ENCODE data around the gene RAD23B.
"Not testable (repeated sequence)": the region's sequence is repeated elsewhere in the genome, so short reads cannot be mapped to it uniquely, and the experiment has no call there.

Gene RAD23B

DNA sequence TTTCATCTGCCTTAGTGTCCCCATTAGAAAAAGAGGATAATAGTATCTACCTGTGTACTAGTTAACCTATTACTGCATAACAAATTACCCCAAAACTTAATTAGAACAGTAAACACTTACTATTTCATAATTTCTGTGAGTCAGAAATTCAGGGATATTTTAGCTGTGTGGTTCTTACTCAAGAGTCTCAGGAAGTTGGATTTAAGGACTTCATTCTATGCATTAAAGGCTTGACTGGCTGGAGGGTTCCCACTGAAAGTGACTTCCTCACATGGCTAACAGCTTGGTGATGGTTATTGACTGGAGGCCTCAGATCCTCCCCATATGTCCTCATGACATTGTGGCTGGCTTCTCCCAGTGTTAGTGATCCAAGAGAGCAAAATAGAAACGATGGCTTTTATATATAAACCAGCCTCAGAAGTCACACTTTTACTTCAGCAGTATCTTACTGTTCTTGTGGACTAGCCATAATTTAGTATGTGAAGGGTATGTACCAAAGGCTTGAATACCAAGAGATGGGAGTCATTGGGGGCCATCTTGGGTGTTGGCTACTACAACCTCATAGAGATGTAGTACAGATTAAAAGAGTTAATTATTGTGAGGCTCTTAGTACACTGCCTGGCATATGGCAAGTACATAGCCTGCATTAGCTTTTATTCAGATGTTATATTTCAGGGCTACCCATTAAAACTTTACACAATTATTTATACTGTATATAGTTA lies 9.9 kb downstream of the RAD23B start:
- TF ChIP-seq, protein P1, sequence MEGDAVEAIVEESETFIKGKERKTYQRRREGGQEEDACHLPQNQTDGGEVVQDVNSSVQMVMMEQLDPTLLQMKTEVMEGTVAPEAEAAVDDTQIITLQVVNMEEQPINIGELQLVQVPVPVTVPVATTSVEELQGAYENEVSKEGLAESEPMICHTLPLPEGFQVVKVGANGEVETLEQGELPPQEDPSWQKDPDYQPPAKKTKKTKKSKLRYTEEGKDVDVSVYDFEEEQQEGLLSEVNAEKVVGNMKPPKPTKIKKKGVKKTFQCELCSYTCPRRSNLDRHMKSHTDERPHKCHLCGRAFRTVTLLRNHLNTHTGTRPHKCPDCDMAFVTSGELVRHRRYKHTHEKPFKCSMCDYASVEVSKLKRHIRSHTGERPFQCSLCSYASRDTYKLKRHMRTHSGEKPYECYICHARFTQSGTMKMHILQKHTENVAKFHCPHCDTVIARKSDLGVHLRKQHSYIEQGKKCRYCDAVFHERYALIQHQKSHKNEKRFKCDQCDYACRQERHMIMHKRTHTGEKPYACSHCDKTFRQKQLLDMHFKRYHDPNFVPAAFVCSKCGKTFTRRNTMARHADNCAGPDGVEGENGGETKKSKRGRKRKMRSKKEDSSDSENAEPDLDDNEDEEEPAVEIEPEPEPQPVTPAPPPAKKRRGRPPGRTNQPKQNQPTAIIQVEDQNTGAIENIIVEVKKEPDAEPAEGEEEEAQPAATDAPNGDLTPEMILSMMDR (conservative IDR thresholded peaks at IDR 0.05; ENCODE audit: low read depth, low read length), result no peak
- DNase-seq (ENCODE audit: low read depth), result no peak
- no peak overlapping the region for H3K4me3 ChIP-seq (ENCODE audit: low read length)

- TF ChIP-seq, protein P1 (conservative IDR thresholded peaks at IDR 0.05; ENCODE audit: low read depth, low read length), result no peak
These were observed 10.5 kb downstream of the RAD23B start for GRCh38 chr9:107293543-107294085.

DNA sequence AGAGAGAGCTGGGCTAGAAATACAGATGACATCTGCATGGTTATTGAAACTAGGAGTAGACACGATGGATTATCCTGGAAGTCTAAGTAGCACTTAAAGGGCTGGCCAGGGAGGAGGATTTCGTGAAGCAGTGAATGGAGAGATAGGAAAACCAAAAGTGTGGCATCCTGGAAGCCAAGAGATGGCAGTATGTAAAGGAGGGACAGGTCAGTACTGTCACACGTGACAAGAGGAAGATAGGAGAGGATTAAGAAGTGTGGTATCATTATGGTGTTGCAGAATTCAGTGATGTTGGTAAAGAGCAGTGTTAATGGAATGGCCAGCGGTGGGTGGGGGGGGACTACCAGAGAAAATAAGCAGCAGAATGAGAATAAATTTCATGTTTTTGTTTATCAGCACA lies 11.7 kb downstream of the RAD23B start:
- TF ChIP-seq, protein P1 (conservative IDR thresholded peaks at IDR 0.05; ENCODE audit: low read depth, low read length), result no peak

More at GRCh38 chr9:107293543-107294085, 10.5 kb downstream of the RAD23B start:
- DNase-seq (ENCODE audit: low read depth), result no peak
- no peak overlapping the region for H3K4me3 ChIP-seq (ENCODE audit: low read length)

DNA sequence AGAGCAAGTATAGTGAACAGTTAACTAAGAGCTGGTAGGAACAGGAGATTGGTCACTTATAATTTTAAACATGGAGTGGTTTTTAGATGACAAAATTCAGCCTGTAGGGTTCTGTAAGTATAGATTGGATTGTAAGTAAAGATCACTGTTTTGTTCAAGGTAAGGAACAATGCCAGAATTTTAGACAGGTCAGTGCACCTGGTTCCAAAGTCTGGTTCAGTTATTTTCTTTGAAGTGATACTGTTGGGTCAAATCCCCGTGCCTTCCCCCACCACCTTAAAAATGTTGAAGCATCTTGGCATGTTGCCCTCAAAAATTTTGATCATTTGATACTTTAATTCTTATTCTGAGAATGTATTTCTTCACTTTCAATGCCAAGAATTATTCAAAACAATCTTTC lies 12.9 kb downstream of the RAD23B start:
- H3K4me3 ChIP-seq (ENCODE audit: low read length), result no peak overlapping the region
- DNase-seq (ENCODE audit: low read depth), result no peak
- TF ChIP-seq, protein P1 (conservative IDR thresholded peaks at IDR 0.05; ENCODE audit: low read depth, low read length), result no peak

More for the DNA sequence above, 11.7 kb downstream of the RAD23B start:
- DNase-seq (ENCODE audit: low read depth), result no peak
- no peak overlapping the region for H3K4me3 ChIP-seq (ENCODE audit: low read length)

DNA sequence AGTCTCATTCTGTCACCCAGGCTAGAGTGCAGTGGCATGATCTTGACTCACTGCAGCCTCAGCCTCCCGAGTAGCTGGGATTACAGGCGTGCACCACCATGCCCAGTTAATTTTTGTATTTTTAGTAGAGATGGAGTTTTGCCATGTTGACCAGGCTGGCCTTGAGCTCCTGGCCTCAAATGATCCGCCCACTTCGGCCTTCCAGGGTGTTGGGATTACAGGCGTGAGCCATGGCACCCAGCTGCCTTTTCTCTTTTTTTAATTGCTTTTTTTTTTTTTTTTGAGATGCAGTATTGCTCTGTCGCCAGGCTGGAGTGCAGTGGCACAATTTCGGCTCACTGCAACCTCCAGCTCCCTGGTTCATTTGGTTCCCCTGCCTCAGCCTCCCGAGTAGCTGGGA lies 13.5 kb downstream of the RAD23B start:
- not testable (repeated sequence) for H3K4me3 ChIP-seq (ENCODE audit: low read length); DNase-seq (ENCODE audit: low read depth)

- DNase-seq (ENCODE audit: low read depth), result no peak
- TF ChIP-seq, protein P1 (conservative IDR thresholded peaks at IDR 0.05; ENCODE audit: low read depth, low read length), result peak; percentile 21
- H3K4me3 ChIP-seq (ENCODE audit: low read length), result no peak overlapping the region
These were observed 16.4 kb downstream of the RAD23B start for GRCh38 chr9:107299437-107299836.

DNA sequence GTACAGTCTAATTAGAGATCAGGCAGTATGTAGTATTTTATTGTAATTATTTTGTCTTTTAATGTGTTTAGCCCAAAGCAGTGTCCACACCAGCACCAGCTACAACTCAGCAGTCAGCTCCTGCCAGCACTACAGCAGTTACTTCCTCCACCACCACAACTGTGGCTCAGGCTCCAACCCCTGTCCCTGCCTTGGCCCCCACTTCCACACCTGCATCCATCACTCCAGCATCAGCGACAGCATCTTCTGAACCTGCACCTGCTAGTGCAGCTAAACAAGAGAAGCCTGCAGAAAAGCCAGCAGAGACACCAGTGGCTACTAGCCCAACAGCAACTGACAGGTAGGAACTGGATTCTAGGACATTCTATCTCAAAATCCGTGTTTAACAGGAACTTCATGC lies 23.2 kb downstream of the RAD23B start:
- no peak overlapping the region for H3K4me3 ChIP-seq (ENCODE audit: low read length)
- DNase-seq (ENCODE audit: low read depth), result no peak
- TF ChIP-seq, protein P1 (conservative IDR thresholded peaks at IDR 0.05; ENCODE audit: low read depth, low read length), result no peak

All from retinal pigment epithelial cell (primary cell).